Natural killer cell (primary cell): ENCODE results near the gene PADI2. TPM values are rescaled to one million over a fixed set of nuclear protein-coding genes. Genes with fewer than 3 reads are reported as not detected.

ENCODE experiments used
- total RNA-seq, 4 donors: library from RNA; stranded (reverse); fragments of 120-200 nt in 1 of 4; gene quantifications; one replicate each; pipeline versions ENCODE4 v1.2.3 to v1.2.4, GENCODE V29; 2013 to 2022

The PADI2 gene
- total RNA-seq, 3 donors from 2014 or later (not counting 1 experiment from before 2014, with no cell fraction given): 0.56 to 2.5 (median 0.88) TPM

Other genes with a start within 250 kb of the PADI2 start
- 1,000 to 10,000 TPM; 2,937 to 3,261 (median 3,038) TPM for gene RNU1-2, start 223.5 kb downstream of the PADI2 start, total RNA-seq
- gene CROCC, start 197.5 kb downstream of the PADI2 start, total RNA-seq: 10 to 100 TPM; 51.7 to 62.9 (median 59.1) TPM
- gene MFAP2, start 138.8 kb downstream of the PADI2 start, total RNA-seq: under 1 TPM in 1 of 3 donors, not detected in 2; 0.15 TPM
- 10 to 100 TPM; 38.7 to 53.6 (median 42.8) TPM for gene ATP13A2, start 107.5 kb downstream of the PADI2 start, total RNA-seq
- gene SDHB, start 65.4 kb downstream of the PADI2 start, total RNA-seq: 10 to 100 TPM; 56.8 to 62.6 (median 59.5) TPM
- not detected for gene PADI1, start 85.7 kb upstream of the PADI2 start, total RNA-seq
- not detected for gene PADI3, start 129.6 kb upstream of the PADI2 start, total RNA-seq
- 10 to 100 TPM in 1 of 3 donors, 1 to 10 TPM in 2; 1.4 to 11.6 (median 1.7) TPM for gene PADI4, start 188.7 kb upstream of the PADI2 start, total RNA-seq